Measurements from ENCODE around the gene CACNA1F.
"Not testable (repeated sequence)": the region's sequence is repeated elsewhere in the genome, so short reads cannot be mapped to it uniquely, and the experiment has no call there.

Gene CACNA1F

DNA sequence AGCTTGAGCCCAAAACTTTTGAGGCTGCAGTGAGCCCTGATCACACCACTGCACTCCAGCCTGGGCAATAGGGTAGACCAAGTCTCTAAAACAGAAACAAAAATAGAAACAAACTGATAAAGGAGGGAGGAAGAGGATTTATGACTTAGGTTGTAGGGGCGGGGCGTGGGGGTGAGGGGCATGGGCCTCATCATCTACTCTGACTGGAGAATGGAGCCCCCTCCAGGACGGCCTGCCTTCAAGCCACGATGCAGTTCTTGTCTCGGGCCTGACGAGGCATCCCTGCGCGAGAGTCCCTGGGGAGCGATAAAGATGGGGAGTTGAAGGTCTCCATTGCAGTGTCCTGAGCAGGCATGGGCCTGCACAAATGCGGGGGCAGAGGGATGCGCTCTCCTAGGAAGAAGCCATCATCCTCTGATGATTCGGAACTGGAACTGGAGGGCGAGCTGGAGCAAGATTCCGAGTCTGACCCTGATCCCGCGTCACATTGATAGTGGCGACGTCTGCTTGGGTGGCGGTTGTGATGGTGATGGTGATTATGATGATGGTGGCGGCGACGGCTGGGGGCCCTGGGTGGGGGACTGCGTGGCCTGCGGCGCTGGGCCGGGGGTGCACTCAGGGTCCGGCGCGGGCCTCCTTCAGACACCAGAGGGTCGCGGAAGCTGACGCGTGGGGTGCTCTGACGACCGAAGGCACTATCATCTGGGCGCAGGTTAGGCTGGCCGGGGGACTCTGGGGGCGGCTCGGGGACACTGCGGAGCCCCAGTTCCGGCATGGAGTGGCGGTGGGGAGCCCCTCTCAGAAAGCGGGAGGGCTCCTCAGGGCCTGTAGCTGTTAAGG, 57.5 kb downstream of the CACNA1F start:
- H3K27me3 ChIP-seq (ENCODE audit: insufficient read depth, low read depth, severe bottlenecking), result peaks cover 12% of the 10 kb centered on the region
- TF ChIP-seq, protein P1, sequence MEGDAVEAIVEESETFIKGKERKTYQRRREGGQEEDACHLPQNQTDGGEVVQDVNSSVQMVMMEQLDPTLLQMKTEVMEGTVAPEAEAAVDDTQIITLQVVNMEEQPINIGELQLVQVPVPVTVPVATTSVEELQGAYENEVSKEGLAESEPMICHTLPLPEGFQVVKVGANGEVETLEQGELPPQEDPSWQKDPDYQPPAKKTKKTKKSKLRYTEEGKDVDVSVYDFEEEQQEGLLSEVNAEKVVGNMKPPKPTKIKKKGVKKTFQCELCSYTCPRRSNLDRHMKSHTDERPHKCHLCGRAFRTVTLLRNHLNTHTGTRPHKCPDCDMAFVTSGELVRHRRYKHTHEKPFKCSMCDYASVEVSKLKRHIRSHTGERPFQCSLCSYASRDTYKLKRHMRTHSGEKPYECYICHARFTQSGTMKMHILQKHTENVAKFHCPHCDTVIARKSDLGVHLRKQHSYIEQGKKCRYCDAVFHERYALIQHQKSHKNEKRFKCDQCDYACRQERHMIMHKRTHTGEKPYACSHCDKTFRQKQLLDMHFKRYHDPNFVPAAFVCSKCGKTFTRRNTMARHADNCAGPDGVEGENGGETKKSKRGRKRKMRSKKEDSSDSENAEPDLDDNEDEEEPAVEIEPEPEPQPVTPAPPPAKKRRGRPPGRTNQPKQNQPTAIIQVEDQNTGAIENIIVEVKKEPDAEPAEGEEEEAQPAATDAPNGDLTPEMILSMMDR (IDR thresholded peaks at IDR 0.05; ENCODE audit: low read depth, low read length), result no peak
- H3K27ac ChIP-seq, result no peak overlapping the region
- no peak overlapping the region for H3K4me3 ChIP-seq (ENCODE audit: low read depth, low read length)
- DNase-seq, result no peak
- no peaks in the 10 kb centered on the region for H3K9me3 ChIP-seq (ENCODE audit: severe bottlenecking)
- peaks cover 7% of the 10 kb centered on the region for H3K36me3 ChIP-seq

DNA sequence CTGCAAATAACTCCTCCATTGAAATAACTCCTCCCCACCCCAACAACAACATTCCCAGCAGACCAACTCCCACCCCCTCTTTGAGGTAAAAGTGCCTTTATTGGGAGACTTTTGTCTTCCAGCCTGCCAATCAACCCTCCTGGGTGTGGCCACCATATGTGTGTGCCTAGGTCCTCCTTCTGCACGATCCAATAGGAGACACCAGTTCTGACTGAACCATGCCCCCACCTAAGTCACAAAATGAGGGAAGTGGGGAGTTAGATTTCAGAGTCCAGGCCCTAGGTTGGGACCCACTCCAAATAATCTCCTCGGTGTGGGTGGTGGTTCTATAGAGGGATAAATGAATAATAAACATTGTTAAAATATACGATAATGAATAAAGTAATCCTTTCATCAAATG, 58.4 kb downstream of the CACNA1F start:
- Histone ChIP-seq H3K9me3 (ENCODE audit: severe bottlenecking) (no peaks in the 10 kb centered on the region), H3K36me3 (peaks cover 7% of the 10 kb centered on the region), H3K27ac (no peak overlapping the region)

DNA sequence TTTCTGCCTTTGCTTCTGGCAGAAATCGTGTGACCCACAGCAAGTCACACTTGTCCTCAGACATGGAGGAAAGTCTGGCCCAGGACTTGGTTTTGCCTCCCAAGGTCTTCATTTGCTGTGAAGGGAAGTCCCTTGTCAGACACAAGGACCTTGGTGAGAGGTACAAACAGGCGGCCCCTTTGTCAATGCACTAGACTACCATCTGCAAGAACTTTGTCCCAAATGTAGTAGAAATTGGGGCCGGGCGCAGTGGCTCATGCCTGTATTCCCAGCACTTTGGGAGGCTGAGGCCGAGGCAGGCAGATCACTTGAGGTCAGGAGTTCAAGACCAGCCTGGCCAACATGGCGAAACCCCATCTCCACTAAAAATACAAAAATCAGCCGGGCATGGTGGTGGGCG, 59.6 kb downstream of the CACNA1F start:
- H3K27ac ChIP-seq; DNase-seq; H3K9me3 ChIP-seq (ENCODE audit: severe bottlenecking); H3K36me3 ChIP-seq; H3K4me3 ChIP-seq (ENCODE audit: low read depth, low read length): not testable (repeated sequence)
- H3K27me3 ChIP-seq (ENCODE audit: insufficient read depth, low read depth, severe bottlenecking), result peaks cover 12% of the 10 kb centered on the region

More for the DNA sequence above, 58.4 kb downstream of the CACNA1F start:
- Histone ChIP-seq H3K4me3 (ENCODE audit: low read depth, low read length) (no peak overlapping the region), H3K27me3 (ENCODE audit: insufficient read depth, low read depth, severe bottlenecking) (peaks cover 12% of the 10 kb centered on the region)
- DNase-seq, result no peak
- TF ChIP-seq, protein P1 (IDR thresholded peaks at IDR 0.05; ENCODE audit: low read depth, low read length), result no peak

DNA sequence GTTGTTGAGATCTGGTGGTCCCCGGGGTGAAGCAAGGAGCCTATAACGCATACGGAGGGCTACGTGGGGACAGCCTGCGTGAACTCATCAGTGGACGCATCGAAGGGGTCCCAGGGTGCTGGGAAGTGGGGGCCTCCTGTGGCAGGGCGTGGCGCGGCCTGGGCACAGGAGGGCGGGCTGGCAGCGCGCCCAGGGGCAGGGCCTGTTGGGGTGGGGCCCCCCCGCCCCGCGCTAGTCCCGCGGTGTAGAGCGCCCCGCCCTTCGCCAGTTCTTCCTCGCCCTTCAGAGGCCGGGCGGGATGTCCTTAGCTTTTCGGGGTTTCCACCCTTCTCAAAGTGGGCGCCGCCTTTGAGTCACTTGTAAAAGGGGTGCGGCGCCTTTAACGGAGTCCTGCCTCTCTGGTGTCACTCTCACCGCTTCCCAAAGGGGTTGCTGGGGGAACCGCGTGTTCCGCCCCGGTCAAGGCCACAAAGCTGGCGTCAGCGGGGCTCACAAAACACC, 60.8 kb downstream of the CACNA1F start:
- Histone ChIP-seq H3K4me3 (ENCODE audit: low read depth, low read length) (peak overlapping the region; percentile 48), H3K36me3 (peaks cover 4% of the 10 kb centered on the region), H3K27ac (peak overlapping the region; percentile 59), H3K9me3 (ENCODE audit: severe bottlenecking) (no peaks in the 10 kb centered on the region), H3K27me3 (ENCODE audit: insufficient read depth, low read depth, severe bottlenecking) (peaks cover 12% of the 10 kb centered on the region)
- DNase-seq, result no peak
- TF ChIP-seq, protein P1 (IDR thresholded peaks at IDR 0.05; ENCODE audit: low read depth, low read length), result no peak

DNA sequence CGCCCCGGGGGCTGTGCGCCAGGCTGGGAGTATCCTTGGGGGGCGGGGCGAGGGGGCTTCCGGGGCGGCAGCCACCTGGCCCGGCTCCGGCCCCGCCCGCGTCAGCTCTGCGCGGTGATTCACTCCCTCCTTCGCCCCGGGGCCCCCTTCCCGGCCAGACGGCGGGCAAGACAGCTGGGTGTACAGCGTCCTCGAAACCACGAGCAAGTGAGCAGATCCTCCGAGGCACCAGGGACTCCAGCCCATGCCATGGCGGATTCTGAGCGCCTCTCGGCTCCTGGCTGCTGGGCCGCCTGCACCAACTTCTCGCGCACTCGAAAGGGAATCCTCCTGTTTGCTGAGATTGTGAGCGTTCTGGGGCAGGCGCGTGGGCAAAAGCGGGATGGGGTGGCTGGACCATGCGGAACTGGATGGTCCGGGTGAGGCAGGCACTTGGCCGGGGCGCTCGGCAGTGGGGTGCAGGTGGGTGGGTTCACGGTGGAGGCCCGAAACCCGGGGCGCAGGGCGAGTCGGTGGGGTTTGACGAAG, 61.3 kb downstream of the CACNA1F start, which contains the start of gene PLP2:
PLP2 (plus strand) TSS at position 147 of the 528 bp plus-strand sequence; CDS start at position 250, 103 bp downstream.
- peaks cover 4% of the 10 kb centered on the region for H3K36me3 ChIP-seq
- DNase-seq, result peak; percentile 50
- no peaks in the 10 kb centered on the region for H3K9me3 ChIP-seq (ENCODE audit: severe bottlenecking)
- peak within 1 kb of the TSS; percentile 48 for H3K4me3 ChIP-seq (ENCODE audit: low read depth, low read length)
- peaks cover 12% of the 10 kb centered on the region for H3K27me3 ChIP-seq (ENCODE audit: insufficient read depth, low read depth, severe bottlenecking)
- H3K27ac ChIP-seq, result peak within 1 kb of the TSS; percentile 59
- TF ChIP-seq, protein P1 (IDR thresholded peaks at IDR 0.05; ENCODE audit: low read depth, low read length), result no peak

DNA sequence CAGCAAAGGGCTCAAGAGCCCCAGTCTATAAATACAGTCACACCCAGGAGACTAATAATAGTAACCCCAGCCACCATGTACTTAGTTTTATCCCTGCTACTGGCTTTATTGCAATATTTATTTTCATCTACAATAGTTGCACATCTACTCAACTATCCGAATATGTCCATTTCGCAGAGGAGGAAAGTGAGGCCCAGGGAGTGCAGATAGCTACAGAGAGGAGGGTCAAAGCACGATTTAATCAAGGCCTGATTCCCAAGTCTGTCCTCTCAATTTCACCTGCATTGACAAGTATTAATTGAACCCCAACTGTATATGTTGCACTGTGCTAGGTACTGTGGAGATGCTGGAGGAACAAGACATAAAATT, 65.4 kb downstream of the CACNA1F start:
- TF ChIP-seq, protein P1 (IDR thresholded peaks at IDR 0.05; ENCODE audit: low read depth, low read length), result no peak
- Histone ChIP-seq H3K9me3 (ENCODE audit: severe bottlenecking) (no peaks in the 10 kb centered on the region), H3K36me3 (no peaks in the 10 kb centered on the region), H3K27ac (no peak overlapping the region), H3K27me3 (ENCODE audit: insufficient read depth, low read depth, severe bottlenecking) (peaks cover 6% of the 10 kb centered on the region), H3K4me3 (ENCODE audit: low read depth, low read length) (no peak overlapping the region)
- no peak for DNase-seq

All from WERI-Rb-1 (cell line).